ENCODE measurements around the gene PRKG1.

PRKG1 gene

DNA sequence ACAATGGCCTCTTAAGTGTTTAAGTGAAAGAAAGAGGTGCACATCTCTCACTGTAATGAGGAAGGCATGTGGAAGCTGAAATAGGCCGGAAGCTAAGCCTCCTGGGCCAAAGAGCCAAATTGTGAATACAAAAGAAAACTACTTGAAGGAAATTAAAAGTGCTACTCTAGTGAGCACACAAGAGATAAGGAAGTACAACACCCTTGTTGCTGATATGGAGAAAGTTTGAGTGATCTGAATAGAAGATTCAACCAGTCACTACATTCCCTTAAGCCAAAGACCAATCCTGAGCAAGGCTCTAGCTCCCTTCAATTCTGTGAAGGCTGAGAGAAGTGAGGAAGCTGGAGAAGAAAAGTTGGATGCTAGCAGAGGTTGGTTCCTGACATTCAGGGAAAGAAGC lies 1248.0 kb downstream of the PRKG1 start:
- H4K91ac ChIP-seq (ENCODE audit: low read depth, low read length), result no peak overlapping the region
- no peak overlapping the region for H3K4ac ChIP-seq (ENCODE audit: low read depth, low read length)
- H3K79me1 ChIP-seq (ENCODE audit: low read length), result no peaks in the 10 kb centered on the region
- H3K9ac ChIP-seq (ENCODE audit: low read length), result no peak overlapping the region
- H3K79me2 ChIP-seq (ENCODE audit: control insufficient read depth, insufficient read depth, low read length, poor library complexity), result no peaks in the 10 kb centered on the region
- no peaks in the 10 kb centered on the region for H3K27me3 ChIP-seq (ENCODE audit: insufficient read depth, low read length)
- H3K18ac ChIP-seq (ENCODE audit: low read length), result no peak overlapping the region
- H3K36me3 ChIP-seq (ENCODE audit: control insufficient read depth in 1 of 2, insufficient read depth in 2 of 2, low read length in 2 of 2), result no peaks in the 10 kb centered on the region
- H3K4me3 ChIP-seq (ENCODE audit: low read depth, low read length), result no peak overlapping the region
- no peaks in the 10 kb centered on the region for H3K4me1 ChIP-seq (ENCODE audit: control insufficient read depth in 1 of 2, insufficient read depth in 2 of 2, low read length in 2 of 2)
- no peak overlapping the region for H3K4me2 ChIP-seq (ENCODE audit: low read length)
- no peak overlapping the region for H2BK5ac ChIP-seq (ENCODE audit: low read depth, low read length, poor library complexity)
- no peak overlapping the region for H3K27ac ChIP-seq (ENCODE audit: low read depth, low read length)
- no peak overlapping the region for H4K12ac ChIP-seq (ENCODE audit: low read depth, low read length)
- H3K14ac ChIP-seq (ENCODE audit: low read length), result no peak overlapping the region
- no peaks in the 10 kb centered on the region for H3K9me3 ChIP-seq (ENCODE audit: insufficient read depth, low read depth, low read length)
- H2AK5ac ChIP-seq (ENCODE audit: low read length), result no peak overlapping the region
- H3K23ac ChIP-seq (ENCODE audit: low read length), result no peak overlapping the region
- H4K8ac ChIP-seq (ENCODE audit: low read depth, low read length), result no peak overlapping the region
- no peak overlapping the region for H2BK12ac ChIP-seq (ENCODE audit: low read length)
- WGBS (ENCODE audit: extremely low coverage, insufficient coverage, insufficient read length), result no CpG with 5 or more reads among the region's 1 CpG
- H2AFZ ChIP-seq (ENCODE audit: insufficient read depth, low read length, poor library complexity), result no peak overlapping the region
- no peak for DNase-seq
- H2BK120ac ChIP-seq (ENCODE audit: insufficient read depth, low read length, poor library complexity), result no peak overlapping the region

DNA sequence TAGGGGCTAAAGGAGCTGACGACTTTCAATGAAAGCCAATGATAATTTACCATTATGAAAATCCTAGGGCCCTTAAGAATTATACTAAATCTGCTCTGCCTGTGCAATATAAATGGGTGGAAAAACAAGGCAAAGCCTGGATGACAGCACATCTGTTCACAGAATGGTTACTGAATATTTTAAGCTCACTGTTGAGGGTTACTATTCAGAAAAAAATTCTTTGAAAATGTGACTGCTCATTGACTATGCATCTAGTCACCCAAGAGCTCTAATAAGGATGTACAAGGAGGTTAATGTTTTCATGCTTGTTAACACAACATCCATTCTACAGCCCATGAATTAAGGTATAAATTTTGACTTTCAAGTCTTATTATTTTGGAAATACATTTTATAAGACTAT lies 1248.6 kb downstream of the PRKG1 start:
- no CpG with 5 or more reads among the region's 1 CpG for WGBS (ENCODE audit: extremely low coverage, insufficient coverage, insufficient read length)

DNA sequence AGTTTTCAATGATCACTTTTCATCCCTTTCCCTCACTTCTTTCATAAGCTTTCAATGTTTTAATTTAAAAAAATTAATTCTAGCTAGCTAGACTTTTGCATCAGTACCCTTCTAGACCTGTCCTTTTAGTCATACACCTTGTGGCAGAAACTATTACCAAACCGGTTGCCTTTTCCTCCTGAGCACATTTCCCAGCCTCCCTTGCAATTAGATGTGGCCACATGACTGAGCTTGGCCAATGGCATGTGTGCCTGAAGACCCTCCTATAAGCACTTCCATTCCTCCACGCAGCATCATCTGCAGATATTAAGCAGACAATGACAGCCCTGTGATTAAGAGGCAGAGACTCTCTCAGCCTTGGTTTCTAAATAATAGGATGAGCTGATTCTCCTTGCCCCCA lies 1252.1 kb downstream of the PRKG1 start:
- Histone ChIP-seq H2BK12ac (ENCODE audit: low read length) (no peak overlapping the region), H3K9ac (ENCODE audit: low read length) (no peak overlapping the region), H3K23ac (ENCODE audit: low read length) (no peak overlapping the region), H2AK5ac (ENCODE audit: low read length) (no peak overlapping the region), H3K4me2 (ENCODE audit: low read length) (no peak overlapping the region), H3K4me3 (ENCODE audit: low read depth, low read length) (no peak overlapping the region), H4K91ac (ENCODE audit: low read depth, low read length) (no peak overlapping the region), H2BK5ac (ENCODE audit: low read depth, low read length, poor library complexity) (no peak overlapping the region), H3K4me1 (ENCODE audit: control insufficient read depth in 1 of 2, insufficient read depth in 2 of 2, low read length in 2 of 2) (no peaks in the 10 kb centered on the region), H3K9me3 (ENCODE audit: insufficient read depth, low read depth, low read length) (no peaks in the 10 kb centered on the region), H3K79me1 (ENCODE audit: low read length) (no peaks in the 10 kb centered on the region), H2AFZ (ENCODE audit: insufficient read depth, low read length, poor library complexity) (no peak overlapping the region), H3K27me3 (ENCODE audit: insufficient read depth, low read length) (no peaks in the 10 kb centered on the region), H4K12ac (ENCODE audit: low read depth, low read length) (no peak overlapping the region), H3K27ac (ENCODE audit: low read depth, low read length) (no peak overlapping the region), H3K79me2 (ENCODE audit: control insufficient read depth, insufficient read depth, low read length, poor library complexity) (no peaks in the 10 kb centered on the region), H3K36me3 (ENCODE audit: control insufficient read depth in 1 of 2, insufficient read depth in 2 of 2, low read length in 2 of 2) (no peaks in the 10 kb centered on the region), H2BK120ac (ENCODE audit: insufficient read depth, low read length, poor library complexity) (no peak overlapping the region), H4K8ac (ENCODE audit: low read depth, low read length) (no peak overlapping the region), H3K4ac (ENCODE audit: low read depth, low read length) (no peak overlapping the region), H3K18ac (ENCODE audit: low read length) (no peak overlapping the region), H3K14ac (ENCODE audit: low read length) (no peak overlapping the region)
- WGBS (ENCODE audit: extremely low coverage, insufficient coverage, insufficient read length), result no CpG with 5 or more reads among the region's 2 CpGs
- no peak for DNase-seq

More for the DNA sequence above, 1248.6 kb downstream of the PRKG1 start:
- no peaks in the 10 kb centered on the region for H3K79me2 ChIP-seq (ENCODE audit: control insufficient read depth, insufficient read depth, low read length, poor library complexity)
- H4K91ac ChIP-seq (ENCODE audit: low read depth, low read length), result no peak overlapping the region
- no peak overlapping the region for H3K4me3 ChIP-seq (ENCODE audit: low read depth, low read length)
- no peak overlapping the region for H3K27ac ChIP-seq (ENCODE audit: low read depth, low read length)
- H4K8ac ChIP-seq (ENCODE audit: low read depth, low read length), result no peak overlapping the region
- H3K9me3 ChIP-seq (ENCODE audit: insufficient read depth, low read depth, low read length), result no peaks in the 10 kb centered on the region
- no peak overlapping the region for H3K9ac ChIP-seq (ENCODE audit: low read length)
- H3K4me2 ChIP-seq (ENCODE audit: low read length), result no peak overlapping the region
- H3K27me3 ChIP-seq (ENCODE audit: insufficient read depth, low read length), result no peaks in the 10 kb centered on the region
- H3K14ac ChIP-seq (ENCODE audit: low read length), result no peak overlapping the region
- no peak overlapping the region for H2BK120ac ChIP-seq (ENCODE audit: insufficient read depth, low read length, poor library complexity)
- H2BK12ac ChIP-seq (ENCODE audit: low read length), result no peak overlapping the region
- H4K12ac ChIP-seq (ENCODE audit: low read depth, low read length), result no peak overlapping the region
- H3K4me1 ChIP-seq (ENCODE audit: control insufficient read depth in 1 of 2, insufficient read depth in 2 of 2, low read length in 2 of 2), result no peaks in the 10 kb centered on the region
- no peak overlapping the region for H3K4ac ChIP-seq (ENCODE audit: low read depth, low read length)
- no peaks in the 10 kb centered on the region for H3K36me3 ChIP-seq (ENCODE audit: control insufficient read depth in 1 of 2, insufficient read depth in 2 of 2, low read length in 2 of 2)
- DNase-seq, result peak in 1 of 2 donors; percentile 24
- no peak overlapping the region for H3K23ac ChIP-seq (ENCODE audit: low read length)
- no peaks in the 10 kb centered on the region for H3K79me1 ChIP-seq (ENCODE audit: low read length)
- H3K18ac ChIP-seq (ENCODE audit: low read length), result no peak overlapping the region
- no peak overlapping the region for H2AFZ ChIP-seq (ENCODE audit: insufficient read depth, low read length, poor library complexity)
- no peak overlapping the region for H2BK5ac ChIP-seq (ENCODE audit: low read depth, low read length, poor library complexity)
- no peak overlapping the region for H2AK5ac ChIP-seq (ENCODE audit: low read length)

DNA sequence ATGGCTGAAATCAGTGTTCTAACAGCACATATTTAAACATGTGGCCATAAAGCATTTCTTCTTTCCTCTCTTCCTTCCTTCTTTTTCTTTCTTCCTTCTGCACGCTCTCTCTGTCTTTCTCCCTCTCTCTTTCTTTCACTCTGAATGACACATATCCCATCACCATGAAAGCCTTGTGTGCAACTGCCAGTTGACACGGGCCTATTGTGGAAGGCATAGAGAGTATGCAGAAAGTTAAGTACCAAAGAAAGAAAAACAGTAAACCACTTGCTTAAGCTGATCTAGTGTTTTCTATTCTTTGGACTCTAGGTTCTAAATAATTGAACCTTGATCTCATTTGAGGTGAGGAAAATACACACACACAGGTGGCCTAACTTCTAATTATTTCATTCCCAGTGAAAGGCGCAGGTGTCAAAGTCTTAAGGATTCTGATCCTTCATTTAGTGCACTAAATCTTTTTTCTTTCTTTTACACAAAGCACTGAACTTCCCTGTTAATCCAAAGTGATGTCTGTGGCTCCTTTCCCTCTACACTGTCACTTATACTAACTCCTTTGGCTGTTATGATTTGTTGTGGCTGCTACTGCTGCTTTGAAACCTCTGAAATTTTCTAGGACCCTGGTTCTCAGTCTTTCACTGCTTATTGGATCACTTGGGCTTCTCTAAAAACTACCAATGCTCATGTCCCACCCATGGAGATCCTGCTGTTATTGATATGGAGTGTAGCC lies 1257.5 kb downstream of the PRKG1 start:
- DNase-seq, result no peak
- no peak overlapping the region for H2BK5ac ChIP-seq (ENCODE audit: low read depth, low read length, poor library complexity)
- no peak overlapping the region for H3K4me2 ChIP-seq (ENCODE audit: low read length)
- no peaks in the 10 kb centered on the region for H3K36me3 ChIP-seq (ENCODE audit: control insufficient read depth in 1 of 2, insufficient read depth in 2 of 2, low read length in 2 of 2)
- no peak overlapping the region for H3K27ac ChIP-seq (ENCODE audit: low read depth, low read length)
- WGBS (ENCODE audit: extremely low coverage, insufficient coverage, insufficient read length), result no CpG with 5 or more reads among the region's 3 CpGs
- no peaks in the 10 kb centered on the region for H3K79me2 ChIP-seq (ENCODE audit: control insufficient read depth, insufficient read depth, low read length, poor library complexity)
- H3K23ac ChIP-seq (ENCODE audit: low read length), result no peak overlapping the region
- H2BK120ac ChIP-seq (ENCODE audit: insufficient read depth, low read length, poor library complexity), result no peak overlapping the region
- no peak overlapping the region for H3K4me3 ChIP-seq (ENCODE audit: low read depth, low read length)
- H3K79me1 ChIP-seq (ENCODE audit: low read length), result no peaks in the 10 kb centered on the region
- H3K27me3 ChIP-seq (ENCODE audit: insufficient read depth, low read length), result no peaks in the 10 kb centered on the region
- no peak overlapping the region for H2AK5ac ChIP-seq (ENCODE audit: low read length)
- H2AFZ ChIP-seq (ENCODE audit: insufficient read depth, low read length, poor library complexity), result no peak overlapping the region
- no peak overlapping the region for H2BK12ac ChIP-seq (ENCODE audit: low read length)
- no peak overlapping the region for H3K18ac ChIP-seq (ENCODE audit: low read length)
- no peak overlapping the region for H3K14ac ChIP-seq (ENCODE audit: low read length)
- no peak overlapping the region for H4K8ac ChIP-seq (ENCODE audit: low read depth, low read length)
- no peaks in the 10 kb centered on the region for H3K4me1 ChIP-seq (ENCODE audit: control insufficient read depth in 1 of 2, insufficient read depth in 2 of 2, low read length in 2 of 2)
- H3K9ac ChIP-seq (ENCODE audit: low read length), result no peak overlapping the region
- H4K12ac ChIP-seq (ENCODE audit: low read depth, low read length), result no peak overlapping the region
- no peak overlapping the region for H3K4ac ChIP-seq (ENCODE audit: low read depth, low read length)
- H3K9me3 ChIP-seq (ENCODE audit: insufficient read depth, low read depth, low read length), result no peaks in the 10 kb centered on the region
- no peak overlapping the region for H4K91ac ChIP-seq (ENCODE audit: low read depth, low read length)

All from trophoblast cell (in vitro differentiated cells and primary cell).